HG02885 (cell line): ENCODE data around the gene SS18L1.

Source experiments
- ATAC-seq: cut with Tn5 transposase; IDR thresholded peaks from one replicate; pipeline ENCODE4 v1.9.1; 2021; ENCODE audit warnings: mild to moderate bottlenecking; ENCODE audit not compliant: unreplicated experiment, poor library complexity

SS18L1 gene

GRCh38 chr20:62220666-62221568 lies 77.3 kb downstream of the SS18L1 start:
- ATAC-seq: no peak

- ATAC-seq: no peak
Measured at GRCh38 chr20:62222266-62222850, 78.8 kb downstream of the SS18L1 start.

- ATAC-seq: no peak
Measured at GRCh38 chr20:62222972-62223371, 79.4 kb downstream of the SS18L1 start.

GRCh38 chr20:62223571-62223970 lies 80.0 kb downstream of the SS18L1 start:
- ATAC-seq: no peak

- no peak for ATAC-seq
Measured at GRCh38 chr20:62224113-62224855, 80.7 kb downstream of the SS18L1 start.

GRCh38 chr20:62225026-62225425 lies 81.5 kb downstream of the SS18L1 start:
- no peak for ATAC-seq

- ATAC-seq: no peak
Measured at GRCh38 chr20:62225820-62226635, 82.5 kb downstream of the SS18L1 start.

GRCh38 chr20:62226707-62227590 lies 83.4 kb downstream of the SS18L1 start:
- no peak for ATAC-seq

GRCh38 chr20:62227591-62227976 lies 84.0 kb downstream of the SS18L1 start:
- no peak for ATAC-seq

GRCh38 chr20:62227977-62228958 lies 84.7 kb downstream of the SS18L1 start:
- no peak for ATAC-seq

GRCh38 chr20:62228982-62229545 lies 85.5 kb downstream of the SS18L1 start:
- ATAC-seq: no peak

- no peak for ATAC-seq
Measured at GRCh38 chr20:62229667-62230066, 86.1 kb downstream of the SS18L1 start.

GRCh38 chr20:62230276-62230675 lies 86.7 kb downstream of the SS18L1 start:
- no peak for ATAC-seq

GRCh38 chr20:62230696-62231095 lies 87.1 kb downstream of the SS18L1 start:
- no peak for ATAC-seq

- ATAC-seq: no peak
Measured at GRCh38 chr20:62231292-62231691, 87.7 kb downstream of the SS18L1 start.
